Measurements from ENCODE around the gene C1QTNF9. TPM values are rescaled to one million over a fixed set of nuclear protein-coding genes. Genes with fewer than 3 reads are reported as not detected.
"Not testable (repeated sequence)": the region's sequence is repeated elsewhere in the genome, so short reads cannot be mapped to it uniquely, and the experiment has no call there.

Gene C1QTNF9
- total RNA-seq, 1 experiment from 2014 or later, result not detected

GRCh38 chr13:24356270-24356669 lies 46.9 kb downstream of the C1QTNF9 start:
- intact Hi-C loops (cut with micrococcal nuclease; ENCODE audit: unreplicated experiment), result no loop called here
- no peak overlapping the region for H3K27ac Mint-ChIP-seq (ENCODE audit: unreplicated experiment)
- no peak for DNase-seq

GRCh38 chr13:24356837-24357236 lies 47.5 kb downstream of the C1QTNF9 start:
- TF ChIP-seq CTCF (IDR thresholded peaks at IDR 0.05; ENCODE audit: insufficient read depth in 1 of 2, low read depth in 1 of 2, low read length in 1 of 2, severe bottlenecking in 1 of 2, unreplicated experiment in 1 of 2), result no peak
- Histone ChIP-seq H3K9me3 (no peaks in the 10 kb centered on the region), H3K4me3 (ENCODE audit: low read depth, low read length) (no peak overlapping the region), H3K4me1 (no peaks in the 10 kb centered on the region), H3K27me3 (replicated peaks; ENCODE audit: control insufficient read depth, insufficient read depth, low read length) (no peaks in the 10 kb centered on the region), H3K36me3 (ENCODE audit: control insufficient read depth, insufficient read depth, low read length) (no peaks in the 10 kb centered on the region)
- Mint-ChIP-seq H3K4me1 (ENCODE audit: low read depth, unreplicated experiment) (no peaks in the 10 kb centered on the region), H3K9me3 (ENCODE audit: unreplicated experiment) (no peaks in the 10 kb centered on the region), H3K36me3 (ENCODE audit: insufficient read depth, unreplicated experiment) (no peaks in the 10 kb centered on the region), H3K4me3 (ENCODE audit: unreplicated experiment) (no peak overlapping the region), H3K27me3 (ENCODE audit: insufficient read depth, unreplicated experiment) (no peaks in the 10 kb centered on the region), H3K27ac (ENCODE audit: unreplicated experiment) (no peak overlapping the region)
- intact Hi-C loops (cut with micrococcal nuclease; ENCODE audit: unreplicated experiment), result no loop called here
- POLR2A ChIA-PET, result no interaction called here
- DNase-seq, result no peak
- BruUV-seq (replicated peaks), result no TSS peak
- CTCF ChIA-PET, result no interaction called here

More at GRCh38 chr13:24356270-24356669, 46.9 kb downstream of the C1QTNF9 start:
- Histone ChIP-seq H3K9me3 (no peaks in the 10 kb centered on the region), H3K4me3 (ENCODE audit: low read depth, low read length) (no peak overlapping the region), H3K27me3 (replicated peaks; ENCODE audit: control insufficient read depth, insufficient read depth, low read length) (no peaks in the 10 kb centered on the region), H3K4me1 (no peaks in the 10 kb centered on the region), H3K36me3 (ENCODE audit: control insufficient read depth, insufficient read depth, low read length) (no peaks in the 10 kb centered on the region)
- H3K36me3 Mint-ChIP-seq (ENCODE audit: insufficient read depth, unreplicated experiment), result no peaks in the 10 kb centered on the region
- CTCF ChIA-PET, result no interaction called here
- H3K9me3 Mint-ChIP-seq (ENCODE audit: unreplicated experiment), result no peaks in the 10 kb centered on the region
- POLR2A ChIA-PET, result no interaction called here
- H3K4me1 Mint-ChIP-seq (ENCODE audit: low read depth, unreplicated experiment), result no peaks in the 10 kb centered on the region
- no TSS peak for BruUV-seq (replicated peaks)
- no peak for TF ChIP-seq CTCF (IDR thresholded peaks at IDR 0.05; ENCODE audit: insufficient read depth in 1 of 2, low read depth in 1 of 2, low read length in 1 of 2, severe bottlenecking in 1 of 2, unreplicated experiment in 1 of 2)
- H3K27me3 Mint-ChIP-seq (ENCODE audit: insufficient read depth, unreplicated experiment), result no peaks in the 10 kb centered on the region
- no peak overlapping the region for H3K4me3 Mint-ChIP-seq (ENCODE audit: unreplicated experiment)

- POLR2A ChIA-PET, result no interaction called here
- H3K27me3 ChIP-seq (replicated peaks; ENCODE audit: control insufficient read depth, insufficient read depth, low read length), result no peaks in the 10 kb centered on the region
Measured at GRCh38 chr13:24357756-24358155, 48.4 kb downstream of the C1QTNF9 start.

GRCh38 chr13:24358836-24359235 lies 49.5 kb downstream of the C1QTNF9 start:
- H3K9me3 ChIP-seq; H3K4me3 ChIP-seq (ENCODE audit: low read depth, low read length); H3K36me3 ChIP-seq (ENCODE audit: control insufficient read depth, insufficient read depth, low read length); H3K9me3 Mint-ChIP-seq (ENCODE audit: unreplicated experiment); H3K4me1 ChIP-seq; BruUV-seq (replicated peaks); H3K27me3 ChIP-seq (replicated peaks; ENCODE audit: control insufficient read depth, insufficient read depth, low read length); DNase-seq; CTCF ChIA-PET; intact Hi-C loops (cut with micrococcal nuclease; ENCODE audit: unreplicated experiment); H3K27ac Mint-ChIP-seq (ENCODE audit: unreplicated experiment); H3K4me1 Mint-ChIP-seq (ENCODE audit: low read depth, unreplicated experiment); H3K36me3 Mint-ChIP-seq (ENCODE audit: insufficient read depth, unreplicated experiment); POLR2A ChIA-PET; H3K27me3 Mint-ChIP-seq (ENCODE audit: insufficient read depth, unreplicated experiment); H3K4me3 Mint-ChIP-seq (ENCODE audit: unreplicated experiment): not testable (repeated sequence)

More at GRCh38 chr13:24357756-24358155, 48.4 kb downstream of the C1QTNF9 start:
- CTCF ChIA-PET, result no interaction called here
- no peaks in the 10 kb centered on the region for H3K36me3 Mint-ChIP-seq (ENCODE audit: insufficient read depth, unreplicated experiment)
- no peaks in the 10 kb centered on the region for H3K4me1 ChIP-seq
- no peak overlapping the region for H3K4me3 ChIP-seq (ENCODE audit: low read depth, low read length)
- no TSS peak for BruUV-seq (replicated peaks)
- no peaks in the 10 kb centered on the region for H3K4me1 Mint-ChIP-seq (ENCODE audit: low read depth, unreplicated experiment)
- H3K27ac Mint-ChIP-seq (ENCODE audit: unreplicated experiment), result no peak overlapping the region
- no peaks in the 10 kb centered on the region for H3K36me3 ChIP-seq (ENCODE audit: control insufficient read depth, insufficient read depth, low read length)
- no peaks in the 10 kb centered on the region for H3K9me3 ChIP-seq
- TF ChIP-seq CTCF (IDR thresholded peaks at IDR 0.05; ENCODE audit: insufficient read depth in 1 of 2, low read depth in 1 of 2, low read length in 1 of 2, severe bottlenecking in 1 of 2, unreplicated experiment in 1 of 2), result no peak
- DNase-seq, result no peak
- H3K27me3 Mint-ChIP-seq (ENCODE audit: insufficient read depth, unreplicated experiment), result no peaks in the 10 kb centered on the region
- no peaks in the 10 kb centered on the region for H3K9me3 Mint-ChIP-seq (ENCODE audit: unreplicated experiment)
- no peak overlapping the region for H3K4me3 Mint-ChIP-seq (ENCODE audit: unreplicated experiment)
- intact Hi-C loops (cut with micrococcal nuclease; ENCODE audit: unreplicated experiment), result no loop called here

- CTCF ChIA-PET; H3K9me3 Mint-ChIP-seq (ENCODE audit: unreplicated experiment); H3K27me3 ChIP-seq (replicated peaks; ENCODE audit: control insufficient read depth, insufficient read depth, low read length); H3K4me1 Mint-ChIP-seq (ENCODE audit: low read depth, unreplicated experiment); H3K36me3 Mint-ChIP-seq (ENCODE audit: insufficient read depth, unreplicated experiment); DNase-seq; BruUV-seq (replicated peaks); intact Hi-C loops (cut with micrococcal nuclease; ENCODE audit: unreplicated experiment); H3K27ac Mint-ChIP-seq (ENCODE audit: unreplicated experiment); H3K9me3 ChIP-seq; H3K36me3 ChIP-seq (ENCODE audit: control insufficient read depth, insufficient read depth, low read length); H3K27me3 Mint-ChIP-seq (ENCODE audit: insufficient read depth, unreplicated experiment); H3K4me1 ChIP-seq; H3K4me3 Mint-ChIP-seq (ENCODE audit: unreplicated experiment); POLR2A ChIA-PET; H3K4me3 ChIP-seq (ENCODE audit: low read depth, low read length): not testable (repeated sequence)
Measured at GRCh38 chr13:24359252-24359651, 49.9 kb downstream of the C1QTNF9 start.
